LNCAP (cell line): ENCODE data around the gene PPFIA4.

Experiments
- TF ChIP-seq, protein P1 (sequence below): fragments of 450-650 bp; IDR thresholded peaks from 2 replicates; pipeline ENCODE4 v1.5.1; 2017; ENCODE audit warnings: mild to moderate bottlenecking

Gene PPFIA4

DNA sequence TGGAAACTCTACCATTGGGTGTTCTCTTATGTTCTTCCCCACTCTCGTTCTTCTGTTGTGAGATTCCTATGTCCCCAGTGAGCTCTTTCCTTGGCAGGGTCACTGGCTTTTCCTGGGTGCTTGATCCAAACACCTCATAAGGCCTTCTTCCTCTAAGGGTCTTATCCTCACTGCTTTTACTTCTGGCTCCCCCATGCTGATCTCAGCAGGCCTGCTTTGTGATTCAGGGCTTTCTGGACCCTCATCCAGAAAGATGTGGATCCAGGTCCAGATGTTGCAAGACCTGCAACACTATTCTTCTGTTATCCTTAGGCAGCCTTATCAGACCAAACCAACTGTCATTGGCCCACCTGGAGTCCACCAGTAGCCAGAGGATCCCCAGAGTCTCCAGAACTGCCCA lies 70.7 kb downstream of the PPFIA4 start:
- TF ChIP-seq, protein P1, sequence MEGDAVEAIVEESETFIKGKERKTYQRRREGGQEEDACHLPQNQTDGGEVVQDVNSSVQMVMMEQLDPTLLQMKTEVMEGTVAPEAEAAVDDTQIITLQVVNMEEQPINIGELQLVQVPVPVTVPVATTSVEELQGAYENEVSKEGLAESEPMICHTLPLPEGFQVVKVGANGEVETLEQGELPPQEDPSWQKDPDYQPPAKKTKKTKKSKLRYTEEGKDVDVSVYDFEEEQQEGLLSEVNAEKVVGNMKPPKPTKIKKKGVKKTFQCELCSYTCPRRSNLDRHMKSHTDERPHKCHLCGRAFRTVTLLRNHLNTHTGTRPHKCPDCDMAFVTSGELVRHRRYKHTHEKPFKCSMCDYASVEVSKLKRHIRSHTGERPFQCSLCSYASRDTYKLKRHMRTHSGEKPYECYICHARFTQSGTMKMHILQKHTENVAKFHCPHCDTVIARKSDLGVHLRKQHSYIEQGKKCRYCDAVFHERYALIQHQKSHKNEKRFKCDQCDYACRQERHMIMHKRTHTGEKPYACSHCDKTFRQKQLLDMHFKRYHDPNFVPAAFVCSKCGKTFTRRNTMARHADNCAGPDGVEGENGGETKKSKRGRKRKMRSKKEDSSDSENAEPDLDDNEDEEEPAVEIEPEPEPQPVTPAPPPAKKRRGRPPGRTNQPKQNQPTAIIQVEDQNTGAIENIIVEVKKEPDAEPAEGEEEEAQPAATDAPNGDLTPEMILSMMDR: no peak

DNA sequence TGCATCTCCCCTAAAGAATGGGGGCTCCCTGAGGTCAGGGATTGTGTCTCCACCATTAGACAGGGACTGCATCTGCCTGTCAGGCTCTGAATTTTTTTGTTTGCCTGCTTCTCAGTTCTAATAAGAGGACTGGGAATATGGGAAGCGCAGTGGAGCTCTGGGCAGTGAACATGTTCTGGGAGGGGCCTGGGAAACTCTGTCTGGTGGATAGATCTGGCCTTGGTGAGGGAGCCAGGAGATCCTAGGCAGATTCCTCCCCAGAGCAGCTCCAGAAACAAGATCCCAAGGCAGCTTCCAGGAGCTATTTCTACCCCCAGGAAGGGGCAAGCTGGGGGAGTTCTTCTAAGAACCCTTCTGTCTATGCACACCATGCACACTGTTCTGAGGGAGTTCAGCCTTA lies 72.2 kb downstream of the PPFIA4 start:
- TF ChIP-seq, protein P1: no peak

- TF ChIP-seq, protein P1: no peak
These were observed 72.7 kb downstream of the PPFIA4 start for GRCh38 chr1:203098914-203099520.

DNA sequence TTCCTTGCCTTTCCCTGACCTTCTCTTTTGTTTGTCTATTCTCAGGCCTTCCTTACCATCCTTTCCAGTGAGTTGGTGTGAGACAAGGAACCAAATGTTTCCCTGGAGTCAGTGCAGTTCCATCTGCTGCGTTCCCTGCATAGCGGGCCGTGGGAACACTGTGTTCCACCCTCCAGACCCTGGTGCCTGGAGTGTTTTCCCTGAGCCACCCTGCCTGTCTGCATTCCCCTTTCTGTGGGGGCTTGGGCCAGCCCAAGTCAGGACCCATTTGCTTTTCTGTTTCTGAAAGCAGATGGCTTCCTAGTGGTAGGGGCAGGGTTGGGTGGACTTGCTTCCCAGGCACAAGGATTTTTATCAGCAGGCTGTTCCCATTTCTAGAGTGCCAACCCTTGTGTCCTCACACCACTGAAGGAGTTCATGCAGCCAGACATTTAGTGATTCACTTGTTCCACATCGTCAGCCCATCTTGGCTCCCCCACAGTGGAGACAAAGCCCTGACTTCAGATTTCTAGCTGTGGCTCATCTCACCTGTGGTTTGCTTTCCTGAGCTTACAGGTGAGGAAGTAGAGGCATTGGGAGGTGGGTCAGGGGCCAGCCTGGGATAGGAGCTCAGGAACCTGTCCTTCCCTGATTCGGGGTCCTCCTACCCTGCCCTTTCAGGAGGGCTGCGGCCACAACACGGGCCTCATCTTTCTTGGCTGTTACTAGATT lies 73.7 kb downstream of the PPFIA4 start:
- TF ChIP-seq, protein P1: no peak

- TF ChIP-seq, protein P1: no peak
These were observed 74.2 kb downstream of the PPFIA4 start for GRCh38 chr1:203100516-203100869.

DNA sequence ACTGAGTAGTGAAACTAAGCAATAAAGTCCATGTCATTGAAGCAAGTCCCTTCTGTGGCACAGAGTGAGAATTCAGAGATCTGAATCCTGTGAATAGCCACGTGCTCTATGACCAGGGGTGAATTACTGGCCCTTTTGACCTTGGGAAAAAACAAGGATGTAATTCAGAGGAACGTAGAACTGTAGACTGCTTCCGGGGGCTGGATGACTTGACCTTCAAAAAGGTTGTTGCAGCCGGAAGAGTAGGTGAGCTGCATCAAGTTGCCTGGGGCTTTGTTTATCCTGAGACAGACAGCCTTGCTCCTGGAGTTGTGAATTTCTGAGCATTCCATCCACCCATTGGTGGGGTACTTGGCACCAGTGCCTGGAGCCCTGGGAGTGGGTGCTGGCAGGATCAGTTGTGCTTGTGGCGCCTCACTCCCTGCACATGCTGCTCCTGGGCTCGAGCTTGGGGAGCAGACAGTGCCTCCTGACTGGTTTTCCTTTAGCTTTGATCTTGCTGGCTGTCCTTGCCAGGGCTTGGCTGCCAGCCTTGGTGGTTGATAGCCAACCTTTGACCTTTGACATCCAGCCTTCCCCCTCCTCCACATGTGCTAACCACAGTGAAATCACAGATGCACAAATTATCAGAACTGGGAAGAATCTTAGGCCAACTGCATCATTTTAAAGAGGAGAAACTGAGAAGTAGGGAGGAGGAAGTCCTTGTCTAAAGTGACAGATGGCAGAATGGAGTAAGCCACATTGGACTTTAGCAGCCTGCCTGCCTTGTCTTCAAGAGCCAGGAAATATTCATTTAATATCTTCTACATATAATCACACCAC lies 75.7 kb downstream of the PPFIA4 start:
- TF ChIP-seq, protein P1: no peak

DNA sequence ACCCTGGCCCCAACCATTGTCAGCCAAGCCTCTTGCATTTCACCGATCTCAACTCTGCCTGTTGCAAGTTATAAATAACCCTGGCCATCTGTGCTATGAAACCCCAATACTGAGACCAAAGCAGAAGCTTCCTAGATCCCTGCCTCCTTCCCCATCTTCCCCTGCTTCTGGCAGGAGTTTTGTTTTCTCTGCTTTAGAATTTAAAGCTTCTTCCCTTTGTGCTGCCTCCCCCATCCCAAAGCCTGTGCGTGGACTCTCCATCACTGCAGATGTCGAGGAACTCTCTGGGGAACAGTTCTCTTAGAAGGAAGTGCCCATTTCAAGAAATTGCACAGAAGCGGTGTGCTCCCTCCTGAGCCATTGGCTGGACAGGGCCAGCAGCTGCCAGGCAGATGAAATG lies 76.9 kb downstream of the PPFIA4 start:
- TF ChIP-seq, protein P1: no peak
